Trophoblast cell (in vitro differentiated cells and primary cell): ENCODE measurements around the gene SMLR1.

Source experiments
- DNase-seq, 2 donors: peaks; one replicate each; pipeline ENCODE4 v3.0.0-alpha.2; 2016
- H2AFZ ChIP-seq: 2 replicates; pipeline ENCODE4 v1.6.1; 2013; ENCODE audit warnings: low read length, moderate library complexity, mild to moderate bottlenecking; ENCODE audit not compliant: insufficient read depth, poor library complexity
- H2AK5ac ChIP-seq: 2 replicates; pipeline ENCODE4 v1.6.1; 2013; ENCODE audit warnings: mild to moderate bottlenecking, low read length
- H2BK120ac ChIP-seq: 2 replicates; pipeline ENCODE4 v1.6.1; 2013; ENCODE audit warnings: low read length, mild to moderate bottlenecking, moderate library complexity; ENCODE audit not compliant: insufficient read depth, poor library complexity
- H2BK12ac ChIP-seq: 2 replicates; pipeline ENCODE4 v1.6.1; 2013; ENCODE audit warnings: mild to moderate bottlenecking, low read length, moderate library complexity
- H2BK5ac ChIP-seq: 2 replicates; pipeline ENCODE4 v1.6.1; 2013; ENCODE audit warnings: low read length, low read depth, moderate library complexity, mild to moderate bottlenecking; ENCODE audit not compliant: poor library complexity
- H3K14ac ChIP-seq: 2 replicates; pipeline ENCODE4 v1.6.1; 2013; ENCODE audit warnings: mild to moderate bottlenecking, low read length
- H3K18ac ChIP-seq: 2 replicates; pipeline ENCODE4 v1.6.1; 2013; ENCODE audit warnings: mild to moderate bottlenecking, low read length
- H3K23ac ChIP-seq: 2 replicates; pipeline ENCODE4 v1.6.1; 2013; ENCODE audit warnings: low read length
- H3K27ac ChIP-seq: 2 replicates; pipeline ENCODE4 v1.5.1; 2013; ENCODE audit warnings: low read depth, mild to moderate bottlenecking, inconsistent platforms, low read length, moderate library complexity
- H3K27me3 ChIP-seq: 2 replicates; pipeline ENCODE4 v1.6.1; 2013; ENCODE audit warnings: inconsistent platforms, mild to moderate bottlenecking, low read length, moderate library complexity; ENCODE audit not compliant: insufficient read depth
- H3K36me3 ChIP-seq, 2 experiments: 1 replicate in 1 of 2; 2 replicates in 1 of 2; pipeline ENCODE4 v1.6.1; 2013; ENCODE audit warnings: low read length in 2 of 2, mild to moderate bottlenecking in 2 of 2, moderate library complexity in 1 of 2; ENCODE audit not compliant: insufficient read depth in 2 of 2, control insufficient read depth in 1 of 2
- H3K4ac ChIP-seq: 2 replicates; pipeline ENCODE4 v1.6.1; 2013; ENCODE audit warnings: low read depth, mild to moderate bottlenecking, low read length, moderate library complexity
- H3K4me1 ChIP-seq, 2 experiments: 1 replicate in 1 of 2; 2 replicates in 1 of 2; pipeline ENCODE4 v1.6.1; 2013; ENCODE audit warnings: low read length in 2 of 2, mild to moderate bottlenecking in 2 of 2, moderate library complexity in 1 of 2; ENCODE audit not compliant: insufficient read depth in 2 of 2, control insufficient read depth in 1 of 2
- H3K4me2 ChIP-seq: 2 replicates; pipeline ENCODE4 v1.6.1; 2013; ENCODE audit warnings: inconsistent platforms, mild to moderate bottlenecking, low read length, moderate library complexity
- H3K4me3 ChIP-seq: 2 replicates; pipeline ENCODE4 v1.5.1; 2013; ENCODE audit warnings: mild to moderate bottlenecking, low read depth, low read length, inconsistent platforms
- H3K79me1 ChIP-seq: one replicate; pipeline ENCODE4 v1.6.1; 2013; ENCODE audit warnings: low read length
- H3K79me2 ChIP-seq: 2 replicates; pipeline ENCODE4 v1.6.1; 2013; ENCODE audit warnings: low read length, mild to moderate bottlenecking; ENCODE audit not compliant: control insufficient read depth, insufficient read depth, poor library complexity
- H3K9ac ChIP-seq: 2 replicates; pipeline ENCODE4 v1.6.1; 2013; ENCODE audit warnings: mild to moderate bottlenecking, low read length
- H3K9me3 ChIP-seq: 2 replicates; pipeline ENCODE4 v1.6.1; 2013; ENCODE audit warnings: low read depth, mild to moderate bottlenecking, control low read depth, inconsistent platforms, low read length; ENCODE audit not compliant: insufficient read depth
- H4K12ac ChIP-seq: 2 replicates; pipeline ENCODE4 v1.6.1; 2013; ENCODE audit warnings: low read depth, mild to moderate bottlenecking, low read length, moderate library complexity
- H4K8ac ChIP-seq: 2 replicates; pipeline ENCODE4 v1.6.1; 2013; ENCODE audit warnings: low read depth, mild to moderate bottlenecking, low read length, moderate library complexity
- H4K91ac ChIP-seq: one replicate; pipeline ENCODE4 v1.6.1; 2013; ENCODE audit warnings: low read depth, mild to moderate bottlenecking, low read length, moderate library complexity
- WGBS: extraction: QIAGEN DNeasy Blood & Tissue Kit; methylation state at CpG from one replicate; pipeline ENCODE4 v1.1.7; 2013; ENCODE audit warnings: missing lambda C conversion rate; ENCODE audit not compliant: insufficient read length, insufficient coverage; ENCODE audit errors: extremely low coverage; 5-methylcytosine and 5-hydroxymethylcytosine counted together

The SMLR1 gene

GRCh38 chr6:130834482-130835251 is 7.5 kb downstream of the SMLR1 start:
- H3K18ac ChIP-seq, result no peak overlapping the region
- no peak overlapping the region for H3K9ac ChIP-seq
- H3K23ac ChIP-seq, result no peak overlapping the region
- WGBS, result no CpG with 5 or more reads among the region's 5 CpGs
- H3K79me1 ChIP-seq, result no peaks in the 10 kb centered on the region
- H4K12ac ChIP-seq, result no peak overlapping the region
- DNase-seq, result no peak
- no peak overlapping the region for H3K4me3 ChIP-seq
- no peak overlapping the region for H4K91ac ChIP-seq
- H3K79me2 ChIP-seq, result no peaks in the 10 kb centered on the region
- H2BK12ac ChIP-seq, result no peak overlapping the region
- no peak overlapping the region for H3K27ac ChIP-seq
- H3K36me3 ChIP-seq, result no peaks in the 10 kb centered on the region
- no peak overlapping the region for H3K14ac ChIP-seq
- H2AK5ac ChIP-seq, result no peak overlapping the region
- no peak overlapping the region for H3K4me2 ChIP-seq
- H3K4ac ChIP-seq, result no peak overlapping the region
- H3K4me1 ChIP-seq, result no peaks in the 10 kb centered on the region
- H2BK120ac ChIP-seq, result no peak overlapping the region
- no peak overlapping the region for H2AFZ ChIP-seq
- no peaks in the 10 kb centered on the region for H3K27me3 ChIP-seq
- H3K9me3 ChIP-seq, result no peaks in the 10 kb centered on the region
- no peak overlapping the region for H2BK5ac ChIP-seq
- no peak overlapping the region for H4K8ac ChIP-seq

DNA sequence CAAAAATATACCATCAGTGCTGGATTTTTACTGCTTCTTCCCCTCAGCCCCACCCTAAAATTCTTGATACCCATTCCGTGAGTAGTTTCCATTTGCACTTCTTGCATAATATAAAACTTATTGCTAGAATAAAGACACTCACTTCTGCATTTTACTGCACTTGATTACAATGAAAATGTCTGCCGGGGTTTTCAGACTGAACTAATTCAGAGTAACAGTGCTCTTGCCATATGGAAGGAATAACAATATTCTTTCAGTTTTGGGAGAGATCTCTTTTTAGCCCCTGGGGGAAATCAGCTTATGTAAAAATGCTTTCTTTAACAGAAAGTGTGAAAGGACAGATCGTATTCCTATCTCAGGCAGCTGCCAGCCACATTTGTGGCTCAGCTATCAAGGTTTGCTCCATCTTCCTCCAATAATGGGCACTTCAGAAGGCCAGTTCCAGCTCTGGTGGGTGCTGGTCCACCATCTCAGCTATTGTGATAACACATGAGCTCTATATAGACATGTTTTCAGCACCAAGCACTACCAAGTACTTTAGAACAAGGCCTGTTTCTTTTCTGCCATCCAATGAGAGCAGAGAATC is 8.9 kb downstream of the SMLR1 start:
- Histone ChIP-seq H3K27ac (no peak overlapping the region), H2BK12ac (no peak overlapping the region), H4K91ac (no peak overlapping the region), H2BK120ac (no peak overlapping the region), H3K79me1 (no peaks in the 10 kb centered on the region), H4K8ac (no peak overlapping the region), H3K18ac (no peak overlapping the region), H3K9me3 (no peaks in the 10 kb centered on the region), H3K27me3 (no peaks in the 10 kb centered on the region), H3K14ac (no peak overlapping the region), H3K9ac (no peak overlapping the region), H2AK5ac (no peak overlapping the region), H3K36me3 (no peaks in the 10 kb centered on the region), H3K4me1 (no peaks in the 10 kb centered on the region), H3K79me2 (no peaks in the 10 kb centered on the region), H3K23ac (no peak overlapping the region), H3K4ac (no peak overlapping the region), H2AFZ (no peak overlapping the region), H3K4me3 (no peak overlapping the region), H2BK5ac (no peak overlapping the region), H3K4me2 (no peak overlapping the region), H4K12ac (no peak overlapping the region)
- DNase-seq, result no peak
- no CpG with 5 or more reads among the region's 3 CpGs for WGBS

- no peak overlapping the region for H3K9ac ChIP-seq
- no peak overlapping the region for H4K12ac ChIP-seq
- no peak overlapping the region for H3K23ac ChIP-seq
- no peak overlapping the region for H2AFZ ChIP-seq
- no peak overlapping the region for H2BK5ac ChIP-seq
- no peaks in the 10 kb centered on the region for H3K4me1 ChIP-seq
- H2AK5ac ChIP-seq, result no peak overlapping the region
- no peak overlapping the region for H3K4me3 ChIP-seq
- no peak for DNase-seq
- H3K79me2 ChIP-seq, result no peaks in the 10 kb centered on the region
- no peak overlapping the region for H3K4me2 ChIP-seq
- no peaks in the 10 kb centered on the region for H3K79me1 ChIP-seq
- no peaks in the 10 kb centered on the region for H3K9me3 ChIP-seq
- no peak overlapping the region for H3K27ac ChIP-seq
- H3K14ac ChIP-seq, result no peak overlapping the region
- H3K18ac ChIP-seq, result no peak overlapping the region
- H3K4ac ChIP-seq, result no peak overlapping the region
- H2BK12ac ChIP-seq, result no peak overlapping the region
- H4K8ac ChIP-seq, result no peak overlapping the region
- no peak overlapping the region for H4K91ac ChIP-seq
- H3K27me3 ChIP-seq, result no peaks in the 10 kb centered on the region
- H2BK120ac ChIP-seq, result no peak overlapping the region
- no peaks in the 10 kb centered on the region for H3K36me3 ChIP-seq
These were observed 9.9 kb downstream of the SMLR1 start for GRCh38 chr6:130837067-130837466.

DNA sequence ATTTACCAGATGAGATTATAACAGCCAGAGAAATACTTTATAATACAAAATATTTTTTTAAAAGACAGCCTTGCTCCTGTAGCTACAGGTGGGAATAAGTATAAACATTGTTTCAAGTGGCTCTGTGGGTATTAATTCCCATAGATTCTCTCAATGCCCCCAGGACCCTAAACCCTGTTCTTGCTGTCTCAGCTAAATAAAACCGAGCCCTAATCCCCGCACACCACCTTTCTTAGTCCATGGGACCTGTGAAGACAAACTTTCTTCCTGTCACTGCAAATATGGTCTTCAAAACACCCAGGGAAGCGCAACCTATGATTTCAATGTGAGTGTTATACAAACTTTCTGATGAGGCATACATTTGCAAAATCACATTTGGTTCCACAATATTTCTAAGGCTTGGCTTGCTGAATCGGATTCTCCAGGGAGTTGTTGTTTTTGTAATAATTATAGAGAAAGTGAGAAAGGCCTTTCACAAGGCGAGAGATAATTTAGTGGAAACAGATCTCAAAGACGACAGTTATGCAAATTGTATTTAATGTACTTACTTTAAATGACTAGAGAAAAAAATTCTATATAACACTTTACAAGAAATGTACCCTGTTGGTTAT is 11.1 kb downstream of the SMLR1 start:
- Histone ChIP-seq H3K27me3 (no peaks in the 10 kb centered on the region), H3K36me3 (no peaks in the 10 kb centered on the region), H3K27ac (no peak overlapping the region), H3K18ac (no peak overlapping the region), H2BK12ac (no peak overlapping the region), H4K91ac (no peak overlapping the region), H3K79me2 (no peaks in the 10 kb centered on the region), H4K12ac (no peak overlapping the region), H3K9me3 (no peaks in the 10 kb centered on the region), H3K4me3 (no peak overlapping the region), H4K8ac (no peak overlapping the region), H3K9ac (no peak overlapping the region), H3K4me1 (no peaks in the 10 kb centered on the region), H3K4ac (no peak overlapping the region), H2BK120ac (no peak overlapping the region), H2BK5ac (no peak overlapping the region), H2AFZ (no peak overlapping the region), H3K4me2 (no peak overlapping the region), H3K79me1 (no peaks in the 10 kb centered on the region), H3K23ac (no peak overlapping the region), H3K14ac (no peak overlapping the region), H2AK5ac (no peak overlapping the region)
- no peak for DNase-seq
- no CpG with 5 or more reads among the region's 6 CpGs for WGBS
